H9 (cell line): ENCODE results near the gene TMEM126A. TPM values are rescaled to one million over a fixed set of nuclear protein-coding genes. Genes with fewer than 3 reads are reported as not detected.

ENCODE experiments used
- DNase-seq: peaks from one replicate; pipeline ENCODE4 v3.0.0-alpha.2; 2017
- H2AFZ ChIP-seq: one replicate; pipeline ENCODE4 v1.6.1; 2013; ENCODE audit warnings: mild to moderate bottlenecking, low read length, control low read depth, moderate library complexity
- H2AK5ac ChIP-seq: 2 replicates; pipeline ENCODE4 v1.6.1; 2013; ENCODE audit warnings: low read length, control low read depth, mixed read lengths; ENCODE audit not compliant: insufficient read length
- H2BK120ac ChIP-seq: one replicate; pipeline ENCODE4 v1.6.1; 2013; ENCODE audit warnings: low read depth, mild to moderate bottlenecking, low read length, control low read depth, inconsistent platforms; ENCODE audit not compliant: poor library complexity, severe bottlenecking
- H2BK12ac ChIP-seq: 2 replicates; pipeline ENCODE4 v1.6.1; 2013; ENCODE audit warnings: low read length, control low read depth, mixed read lengths, low read depth; ENCODE audit not compliant: insufficient read length
- H2BK15ac ChIP-seq: 2 replicates; pipeline ENCODE4 v1.6.1; 2013; ENCODE audit warnings: low read depth, low read length, control low read depth
- H2BK20ac ChIP-seq: one replicate; pipeline ENCODE4 v1.6.1; 2013; ENCODE audit warnings: low read depth, mild to moderate bottlenecking, low read length, control low read depth, inconsistent platforms; ENCODE audit not compliant: poor library complexity, severe bottlenecking
- H2BK5ac ChIP-seq: 2 replicates; pipeline ENCODE4 v1.6.1; 2013; ENCODE audit warnings: low read length, control low read depth, mixed read lengths; ENCODE audit not compliant: insufficient read length
- H3K14ac ChIP-seq: 2 replicates; pipeline ENCODE4 v1.6.1; 2013; ENCODE audit warnings: low read length, control low read depth; ENCODE audit not compliant: insufficient read depth
- H3K18ac ChIP-seq: 2 replicates; pipeline ENCODE4 v1.6.1; 2013; ENCODE audit warnings: low read depth, mild to moderate bottlenecking, mixed read lengths, low read length, control low read depth; ENCODE audit not compliant: insufficient read length
- H3K23ac ChIP-seq: 2 replicates; pipeline ENCODE4 v1.6.1; 2013; ENCODE audit warnings: low read length, control low read depth, mixed read lengths, low read depth; ENCODE audit not compliant: insufficient read length
- H3K23me2 ChIP-seq: 2 replicates; pipeline ENCODE4 v1.6.1; 2013; ENCODE audit warnings: low read depth, mild to moderate bottlenecking, mixed read lengths, low read length, control low read depth; ENCODE audit not compliant: insufficient read length, poor library complexity, severe bottlenecking
- H3K27ac ChIP-seq: 2 replicates; pipeline ENCODE4 v1.5.1; 2013; ENCODE audit warnings: low read length, control low read depth, mixed read lengths, low read depth; ENCODE audit not compliant: insufficient read length
- H3K27me3 ChIP-seq: 2 replicates; pipeline ENCODE4 v1.6.1; 2013; ENCODE audit warnings: low read length, control low read depth, inconsistent platforms; ENCODE audit not compliant: insufficient read depth
- H3K4ac ChIP-seq: 2 replicates; pipeline ENCODE4 v1.6.1; 2013; ENCODE audit warnings: low read depth, mild to moderate bottlenecking, control low read depth, inconsistent platforms, low read length, moderate library complexity
- H3K4me1 ChIP-seq: 2 replicates; pipeline ENCODE4 v1.6.1; 2013; ENCODE audit warnings: low read length, control low read depth, inconsistent platforms; ENCODE audit not compliant: insufficient read depth
- H3K4me2 ChIP-seq: 2 replicates; pipeline ENCODE4 v1.6.1; 2013; ENCODE audit warnings: low read length, control low read depth, mixed read lengths; ENCODE audit not compliant: insufficient read length, insufficient read depth
- H3K56ac ChIP-seq: 2 replicates; pipeline ENCODE4 v1.6.1; 2013; ENCODE audit warnings: low read depth, mild to moderate bottlenecking, mixed read lengths, low read length, control low read depth; ENCODE audit not compliant: insufficient read length
- H3K79me1 ChIP-seq: 2 replicates; pipeline ENCODE4 v1.6.1; 2013; ENCODE audit warnings: low read depth, mild to moderate bottlenecking, moderate library complexity, low read length, control low read depth, inconsistent platforms; ENCODE audit not compliant: insufficient read depth, poor library complexity, severe bottlenecking
- H3K79me2 ChIP-seq: 2 replicates; pipeline ENCODE4 v1.6.1; 2013; ENCODE audit warnings: low read length, control low read depth, inconsistent platforms; ENCODE audit not compliant: insufficient read depth
- H3K9ac ChIP-seq: 2 replicates; pipeline ENCODE4 v1.6.1; 2013; ENCODE audit warnings: low read length, control low read depth, mixed read lengths; ENCODE audit not compliant: insufficient read length; ENCODE audit errors: extremely low read depth
- H3K9me3 ChIP-seq: one replicate; pipeline ENCODE4 v1.6.1; 2013; ENCODE audit warnings: low read depth, low read length, inconsistent platforms; ENCODE audit not compliant: control insufficient read depth
- H3T11ph ChIP-seq: one replicate; pipeline ENCODE4 v1.6.1; 2013; ENCODE audit warnings: mild to moderate bottlenecking, low read length, control low read depth, inconsistent platforms
- H4K20me1 ChIP-seq: one replicate; pipeline ENCODE4 v1.6.1; 2013; ENCODE audit not compliant: control insufficient read depth, insufficient read length, insufficient read depth
- H4K5ac ChIP-seq: 2 replicates; pipeline ENCODE4 v1.6.1; 2013; ENCODE audit warnings: low read depth, mild to moderate bottlenecking, mixed read lengths, low read length, control low read depth; ENCODE audit not compliant: insufficient read length
- H4K8ac ChIP-seq: replicated peaks from 2 replicates; pipeline ENCODE4 v1.6.1; 2013; ENCODE audit warnings: low read length, control low read depth, mixed read lengths, low read depth; ENCODE audit not compliant: insufficient read length
- H4K91ac ChIP-seq: 2 replicates; pipeline ENCODE4 v1.6.1; 2013; ENCODE audit warnings: low read depth, mild to moderate bottlenecking, moderate library complexity, mixed read lengths, low read length, control low read depth; ENCODE audit not compliant: insufficient read length
- H3K27ac Mint-ChIP-seq, 3 experiments: 2 replicates in 2 of 3; 3 replicates in 1 of 3; pipeline ENCODE4 v1.8.0; 2020 to 2021; ENCODE audit warnings: mixed read lengths in 3 of 3, mild to moderate bottlenecking in 1 of 3, moderate library complexity in 1 of 3
- H3K27me3 Mint-ChIP-seq: 2 replicates; pipeline ENCODE4 v1.8.0; 2021; ENCODE audit warnings: low read depth, mild to moderate bottlenecking, moderate library complexity, mixed read lengths
- H3K36me3 Mint-ChIP-seq, 3 experiments: 2 replicates in 2 of 3; 3 replicates in 1 of 3; pipeline ENCODE4 v1.8.0; 2020 to 2021; ENCODE audit warnings: low read depth in 3 of 3, mixed read lengths in 3 of 3; ENCODE audit not compliant: insufficient read depth in 1 of 3
- H3K4me1 Mint-ChIP-seq, 2 experiments: 2 replicates each; pipeline ENCODE4 v1.8.0; 2020; ENCODE audit warnings: mixed read lengths in 2 of 2
- H3K4me3 Mint-ChIP-seq, 2 experiments: 2 replicates in 1 of 2; 3 replicates in 1 of 2; pipeline ENCODE4 v1.8.0; 2020 to 2021; ENCODE audit warnings: mild to moderate bottlenecking in 2 of 2, mixed read lengths in 2 of 2, moderate library complexity in 1 of 2
- H3K9me3 Mint-ChIP-seq, 2 experiments: 2 replicates in 1 of 2; 3 replicates in 1 of 2; pipeline ENCODE4 v1.8.0; 2020; ENCODE audit warnings: mild to moderate bottlenecking in 2 of 2, mixed read lengths in 2 of 2, moderate library complexity in 1 of 2
- CTCF ChIP-seq: fragments of 200-600 bp; sonication (generic); conservative IDR thresholded peaks from 3 replicates; pipeline ENCODE4 v1.8.0; 2021; ENCODE audit warnings: antibody characterized with exemption, mild to moderate bottlenecking
- WGBS: extraction: QIAGEN DNeasy Blood & Tissue Kit; methylation state at CpG from one replicate; pipeline ENCODE4 v1.1.7; 2013; ENCODE audit warnings: missing lambda C conversion rate, low lambda C conversion rate, mixed read lengths; ENCODE audit not compliant: insufficient read length; ENCODE audit errors: extremely low coverage; 5-methylcytosine and 5-hydroxymethylcytosine counted together
- total RNA-seq: library from RNA; stranded (reverse); gene quantifications from 2 replicates; pipeline ENCODE4 v1.2.1, GENCODE V29; 2021

The TMEM126A gene
- total RNA-seq, 1 experiment from 2014 or later = 28.0 TPM

- Mint-ChIP-seq H3K27ac (no peak overlapping the region), H3K4me1 (peaks cover 0 to 6% of the 10 kb centered on the region in 2 experiments; a peak in 1 of 4 replicates), H3K27me3 (no peaks in the 10 kb centered on the region), H3K9me3 (no peaks in the 10 kb centered on the region), H3K4me3 (no peak overlapping the region), H3K36me3 (no peaks in the 10 kb centered on the region; a peak in 2 of 7 replicates)
- TF ChIP-seq CTCF = no peak
- Histone ChIP-seq H3K9me3 (no peaks in the 10 kb centered on the region), H2BK120ac (no peak overlapping the region), H3K56ac (no peak overlapping the region), H4K8ac (no peak overlapping the region), H2BK20ac (no peak overlapping the region), H3K23me2 (no peaks in the 10 kb centered on the region), H3K27ac (no peak overlapping the region), H2BK12ac (peak overlapping the region; percentile 45), H4K5ac (no peak overlapping the region), H3K4ac (no peak overlapping the region), H2AK5ac (no peak overlapping the region), H3K14ac (no peak overlapping the region), H4K20me1 (no peaks in the 10 kb centered on the region), H3K23ac (no peak overlapping the region), H3K79me1 (no peaks in the 10 kb centered on the region), H2BK15ac (no peak overlapping the region), H3K4me1 (no peaks in the 10 kb centered on the region), H4K91ac (no peak overlapping the region), H3T11ph (no peak overlapping the region), H2AFZ (no peak overlapping the region), H2BK5ac (no peak overlapping the region), H3K9ac (no peak overlapping the region), H3K18ac (no peak overlapping the region), H3K27me3 (no peaks in the 10 kb centered on the region), H3K4me2 (no peak overlapping the region), H3K79me2 (no peaks in the 10 kb centered on the region)
- DNase-seq = no peak
- no CpG with 5 or more reads among the region's 2 CpGs for WGBS
Observed at GRCh38 chr11:85643191-85643614, 4.6 kb upstream of the TMEM126A start.
